Measurements from ENCODE around the gene RABGAP1L.

GRCh38 chr1:174883409-174883808 lies 724.1 kb downstream of the RABGAP1L start:
- TF ChIP-seq, protein P1, sequence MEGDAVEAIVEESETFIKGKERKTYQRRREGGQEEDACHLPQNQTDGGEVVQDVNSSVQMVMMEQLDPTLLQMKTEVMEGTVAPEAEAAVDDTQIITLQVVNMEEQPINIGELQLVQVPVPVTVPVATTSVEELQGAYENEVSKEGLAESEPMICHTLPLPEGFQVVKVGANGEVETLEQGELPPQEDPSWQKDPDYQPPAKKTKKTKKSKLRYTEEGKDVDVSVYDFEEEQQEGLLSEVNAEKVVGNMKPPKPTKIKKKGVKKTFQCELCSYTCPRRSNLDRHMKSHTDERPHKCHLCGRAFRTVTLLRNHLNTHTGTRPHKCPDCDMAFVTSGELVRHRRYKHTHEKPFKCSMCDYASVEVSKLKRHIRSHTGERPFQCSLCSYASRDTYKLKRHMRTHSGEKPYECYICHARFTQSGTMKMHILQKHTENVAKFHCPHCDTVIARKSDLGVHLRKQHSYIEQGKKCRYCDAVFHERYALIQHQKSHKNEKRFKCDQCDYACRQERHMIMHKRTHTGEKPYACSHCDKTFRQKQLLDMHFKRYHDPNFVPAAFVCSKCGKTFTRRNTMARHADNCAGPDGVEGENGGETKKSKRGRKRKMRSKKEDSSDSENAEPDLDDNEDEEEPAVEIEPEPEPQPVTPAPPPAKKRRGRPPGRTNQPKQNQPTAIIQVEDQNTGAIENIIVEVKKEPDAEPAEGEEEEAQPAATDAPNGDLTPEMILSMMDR (IDR thresholded peaks at IDR 0.05): no peak
- TF ChIP-seq POLR2A (IDR thresholded peaks at IDR 0.05) (no peak), POLR2AphosphoS5 (IDR thresholded peaks at IDR 0.05) (no peak)
